HG02885 (cell line): ENCODE results near the gene MYD88.

ENCODE experiments used
- ATAC-seq: cut with Tn5 transposase; IDR thresholded peaks from one replicate; pipeline ENCODE4 v1.9.1; 2021; ENCODE audit warnings: mild to moderate bottlenecking; ENCODE audit not compliant: unreplicated experiment, poor library complexity

The MYD88 gene

GRCh38 chr3:38139652-38140051 is 1.2 kb downstream of the MYD88 start:
- ATAC-seq = no peak

GRCh38 chr3:38140326-38141172 is 2.1 kb downstream of the MYD88 start:
- ATAC-seq = no peak

- ATAC-seq = no peak
These were observed 2.9 kb downstream of the MYD88 start for GRCh38 chr3:38141173-38141951.

GRCh38 chr3:38141952-38142273 is 3.5 kb downstream of the MYD88 start:
- ATAC-seq = no peak

- ATAC-seq = no peak
These were observed 4.5 kb downstream of the MYD88 start for GRCh38 chr3:38142959-38143358.

GRCh38 chr3:38143511-38143910 is 5.0 kb downstream of the MYD88 start:
- ATAC-seq = no peak

GRCh38 chr3:38146504-38146903 is 8.0 kb downstream of the MYD88 start:
- no peak for ATAC-seq

- no peak for ATAC-seq
These were observed 9.0 kb downstream of the MYD88 start for GRCh38 chr3:38147421-38147820.

- no peak for ATAC-seq
These were observed 9.9 kb downstream of the MYD88 start for GRCh38 chr3:38148311-38148882.

GRCh38 chr3:38149708-38150107 is 11.2 kb downstream of the MYD88 start:
- no peak for ATAC-seq

- ATAC-seq = no peak
These were observed 12.5 kb downstream of the MYD88 start for GRCh38 chr3:38150780-38151528.

- ATAC-seq = no peak
These were observed 13.3 kb downstream of the MYD88 start for GRCh38 chr3:38151667-38152265.

GRCh38 chr3:38152609-38153008 is 14.1 kb downstream of the MYD88 start:
- no peak for ATAC-seq

GRCh38 chr3:38153221-38153620 is 14.8 kb downstream of the MYD88 start:
- no peak for ATAC-seq

- no peak for ATAC-seq
These were observed 15.6 kb downstream of the MYD88 start for GRCh38 chr3:38154033-38154494.

- no peak for ATAC-seq
These were observed 16.3 kb downstream of the MYD88 start for GRCh38 chr3:38154625-38155255.

GRCh38 chr3:38155825-38156224 is 17.4 kb downstream of the MYD88 start:
- no peak for ATAC-seq

- no peak for ATAC-seq
These were observed 18.7 kb downstream of the MYD88 start for GRCh38 chr3:38157117-38157516.

- no peak for ATAC-seq
These were observed 19.1 kb downstream of the MYD88 start for GRCh38 chr3:38157595-38157994.

- no peak for ATAC-seq
These were observed 20.0 kb downstream of the MYD88 start for GRCh38 chr3:38158472-38158871.
